Activated T-cell treated with anti-CD3 and anti-CD28 coated beads, Interleukin-2, amount 50 U/mL, for 48 hours (primary cell): ENCODE data around the gene RAP2A.

Source experiments
- DNase-seq, 2 experiments: peaks; one replicate each; pipeline ENCODE4 v3.0.0-alpha.2; 2020

Gene RAP2A

GRCh38 chr13:97456047-97456446, 22.1 kb downstream of the RAP2A start:
- no peak for DNase-seq

DNA sequence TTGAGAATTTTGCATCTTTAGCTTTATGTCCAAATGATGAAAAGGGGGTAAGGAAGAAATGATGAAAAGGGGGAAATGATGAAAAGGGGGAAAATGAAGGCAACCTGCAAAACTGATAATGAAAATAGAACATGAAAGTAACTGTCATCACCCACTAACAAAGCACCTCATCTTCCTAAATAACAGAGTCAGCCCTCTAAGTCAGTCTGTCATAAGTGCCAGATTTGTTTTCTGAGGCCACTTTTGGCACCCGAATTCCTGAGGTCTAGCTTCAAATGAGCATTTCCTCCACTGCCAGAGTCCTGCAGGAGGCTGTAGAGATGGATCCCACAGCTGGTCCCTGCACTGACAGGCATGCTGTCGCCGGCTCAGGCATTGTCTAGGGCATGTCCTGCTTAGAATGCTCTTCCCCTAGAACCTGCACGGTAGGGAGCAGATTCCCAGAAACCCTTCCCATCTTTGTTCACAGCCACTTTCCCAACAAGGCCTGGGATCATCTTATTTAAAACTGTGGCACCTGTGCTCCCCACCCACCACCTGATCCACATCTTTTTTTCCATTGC, 25.3 kb downstream of the RAP2A start:
- no peak for DNase-seq

GRCh38 chr13:97460004-97460775, 26.2 kb downstream of the RAP2A start:
- no peak for DNase-seq

GRCh38 chr13:97460853-97461252, 26.9 kb downstream of the RAP2A start:
- DNase-seq, result no peak

DNA sequence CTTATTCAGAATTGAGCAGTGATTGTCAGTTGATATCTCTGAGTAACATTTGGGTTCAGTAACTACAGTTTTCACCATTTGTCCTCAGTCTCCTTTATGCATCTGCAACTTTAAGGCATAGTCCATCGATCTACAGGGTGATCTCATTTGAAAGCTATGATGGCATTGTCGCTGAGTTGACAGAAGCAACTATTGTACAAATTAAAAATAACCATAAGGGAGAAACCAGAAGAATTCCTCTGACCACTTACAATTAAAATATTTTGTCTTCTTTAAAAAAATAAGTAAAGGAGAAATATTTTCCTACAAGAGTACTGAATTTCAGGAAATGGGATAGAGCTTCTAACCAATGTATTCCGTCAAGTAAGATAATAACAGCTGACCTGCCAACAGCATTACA, 30.6 kb downstream of the RAP2A start:
- no peak for DNase-seq

GRCh38 chr13:97466722-97467121, 32.8 kb downstream of the RAP2A start:
- no peak for DNase-seq

- no peak for DNase-seq
Observed at GRCh38 chr13:97468331-97468730, 34.4 kb downstream of the RAP2A start.

DNA sequence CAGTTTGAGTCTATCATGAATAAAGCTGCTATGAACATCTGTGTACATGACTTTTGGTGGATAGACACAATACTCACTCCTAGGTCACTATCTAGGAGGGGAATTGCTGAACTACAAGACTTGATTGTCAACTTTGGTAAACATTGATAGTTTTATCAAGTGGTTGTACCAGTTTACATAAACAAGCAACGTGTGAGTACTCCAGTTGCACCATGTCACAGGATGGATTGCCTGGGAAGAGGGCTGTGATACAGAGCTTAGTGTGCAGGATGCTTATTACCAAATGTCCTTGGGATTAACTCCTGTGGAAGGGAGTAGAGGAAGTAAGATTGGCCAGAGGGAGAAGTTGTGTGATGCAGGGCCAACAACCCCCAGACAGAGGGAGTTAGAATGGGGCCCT, 37.7 kb downstream of the RAP2A start:
- DNase-seq, result no peak

DNA sequence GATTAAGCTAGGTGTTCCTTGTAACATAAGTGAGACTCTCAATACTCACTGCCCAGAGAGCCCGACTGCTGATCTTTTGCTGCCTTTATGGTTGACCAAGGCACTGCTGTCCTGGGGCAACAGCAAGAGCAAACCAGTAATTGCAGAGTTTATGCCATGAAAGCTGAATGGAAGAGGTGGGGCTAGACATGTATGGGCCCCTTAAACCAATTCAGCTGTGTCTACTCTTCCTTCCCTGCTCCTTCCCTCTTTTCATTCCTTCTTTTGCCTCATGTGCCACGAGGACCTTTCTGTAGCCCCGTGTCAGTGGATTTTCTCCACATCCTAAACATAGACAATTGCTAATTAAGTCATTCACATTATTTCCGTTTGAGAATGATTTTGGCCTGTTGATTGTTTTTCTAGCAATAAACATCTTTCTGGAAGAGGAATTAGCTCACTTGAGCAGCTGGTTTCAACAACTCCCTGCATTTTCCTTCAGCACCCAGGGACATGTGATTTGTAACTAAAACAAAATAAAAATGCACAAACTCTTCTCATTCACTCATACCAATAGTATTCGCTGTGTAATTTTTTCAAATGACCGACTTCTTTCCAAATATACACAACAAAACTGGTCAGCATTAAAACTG, 40.5 kb downstream of the RAP2A start:
- DNase-seq, result no peak

DNA sequence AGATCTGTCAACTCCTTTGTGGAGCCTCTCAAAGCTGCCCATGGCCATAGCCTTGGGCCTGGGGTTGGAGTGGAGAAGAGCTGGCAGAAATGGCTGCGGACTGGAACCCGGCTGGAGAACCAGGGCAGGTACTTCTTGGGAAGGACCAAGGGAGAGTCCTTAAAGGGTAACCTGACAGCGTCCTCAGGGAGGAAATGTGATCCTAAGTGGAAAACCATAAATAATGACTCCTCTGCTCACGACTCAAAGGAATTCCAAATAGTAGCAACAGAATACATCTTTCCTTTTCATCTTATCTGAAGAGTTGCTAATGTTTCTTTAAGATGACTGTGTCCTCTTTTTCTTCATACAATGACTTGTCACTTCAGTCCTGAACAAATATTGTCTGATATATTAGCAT, 41.0 kb downstream of the RAP2A start:
- DNase-seq, result no peak

GRCh38 chr13:97477844-97478243, 43.9 kb downstream of the RAP2A start:
- DNase-seq, result no peak

- DNase-seq, result no peak
Observed at GRCh38 chr13:97478247-97478646, 44.3 kb downstream of the RAP2A start.

DNA sequence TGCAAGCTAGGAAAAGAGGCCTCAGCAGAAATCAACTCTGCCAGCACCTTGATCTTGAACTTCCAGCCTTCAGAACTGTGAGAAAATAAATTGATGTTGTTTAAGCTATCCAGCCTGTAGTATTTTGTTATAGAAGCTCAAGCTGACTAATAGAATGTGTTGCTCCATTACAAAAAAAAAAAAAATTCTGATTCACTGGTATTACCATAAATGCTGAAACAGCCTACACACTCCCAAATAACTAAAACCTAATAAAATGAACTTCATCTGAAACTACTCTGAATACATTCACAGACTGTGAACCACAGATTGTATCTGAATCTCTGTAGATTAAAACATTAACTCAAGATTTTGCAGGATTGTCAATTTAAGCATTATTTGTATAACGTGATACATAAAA, 49.5 kb downstream of the RAP2A start:
- DNase-seq, result no peak

DNA sequence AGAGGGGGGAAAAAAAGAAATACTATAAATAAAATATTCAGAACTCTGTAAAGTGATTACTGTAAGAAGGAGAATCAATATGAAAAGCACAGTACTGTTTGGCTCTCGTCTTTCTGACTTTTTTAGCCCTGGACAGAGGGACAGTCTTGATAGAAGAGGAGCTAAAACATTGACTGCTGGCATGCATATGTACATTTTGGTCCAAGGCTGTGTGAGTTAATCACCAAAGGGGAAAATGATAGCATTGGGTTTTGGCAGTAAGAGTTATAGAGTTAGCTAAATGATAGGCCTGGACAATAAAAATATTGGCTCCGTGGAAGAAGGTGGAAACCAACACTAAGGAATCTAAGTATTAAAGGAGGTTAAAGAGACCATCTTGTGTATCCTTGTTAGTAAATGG, 50.3 kb downstream of the RAP2A start:
- DNase-seq, result no peak

GRCh38 chr13:97485320-97485719, 51.4 kb downstream of the RAP2A start:
- DNase-seq, result no peak

DNA sequence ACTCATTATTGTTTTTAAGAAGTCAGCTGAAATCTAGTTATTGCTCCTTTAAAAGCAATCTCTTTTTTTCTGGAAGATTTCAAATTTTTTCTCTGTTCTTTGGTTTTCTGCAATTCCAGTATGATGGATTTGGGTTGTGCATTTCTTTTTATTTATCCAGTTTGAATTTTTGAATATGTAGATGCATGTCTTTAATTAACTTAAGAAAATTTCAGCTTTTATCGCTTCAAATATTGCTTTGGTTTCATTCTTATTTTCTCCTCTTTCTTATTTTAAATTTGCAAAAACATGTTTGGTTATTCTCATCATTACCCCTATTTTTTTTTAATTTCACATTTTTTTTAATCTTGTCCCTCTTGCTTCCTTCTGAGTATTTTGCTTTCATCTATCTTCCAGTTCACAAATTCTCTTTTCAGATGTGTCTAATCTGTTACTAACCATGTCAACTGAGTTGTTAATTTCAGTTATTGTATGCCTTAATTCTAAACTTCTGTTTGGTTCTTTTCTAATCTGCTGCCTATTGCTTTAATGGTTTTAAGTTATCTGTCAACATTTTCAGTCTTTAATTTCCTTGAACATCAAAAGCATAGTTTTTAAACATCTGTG, 56.8 kb downstream of the RAP2A start:
- no peak for DNase-seq

DNA sequence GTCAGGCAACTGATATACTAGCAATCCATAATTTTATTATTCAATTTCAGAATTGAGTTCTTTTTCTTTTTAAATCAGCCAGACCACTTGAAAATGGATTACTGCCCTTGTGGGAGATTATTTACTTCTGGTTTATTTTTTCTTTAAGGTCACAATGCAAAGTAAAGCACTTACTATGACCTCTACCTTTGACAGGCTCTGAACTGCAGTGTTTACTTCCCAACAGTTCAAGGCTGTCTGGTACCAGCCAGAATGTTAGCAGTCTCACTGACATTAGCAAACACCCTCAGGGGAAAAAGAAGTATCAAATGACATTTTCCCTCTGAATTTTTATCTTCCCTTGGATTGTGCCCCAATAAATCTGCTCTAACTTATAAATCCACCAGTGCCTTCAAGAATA, 57.5 kb downstream of the RAP2A start:
- DNase-seq, result no peak

GRCh38 chr13:97492257-97492656, 58.3 kb downstream of the RAP2A start:
- DNase-seq, result no peak

DNA sequence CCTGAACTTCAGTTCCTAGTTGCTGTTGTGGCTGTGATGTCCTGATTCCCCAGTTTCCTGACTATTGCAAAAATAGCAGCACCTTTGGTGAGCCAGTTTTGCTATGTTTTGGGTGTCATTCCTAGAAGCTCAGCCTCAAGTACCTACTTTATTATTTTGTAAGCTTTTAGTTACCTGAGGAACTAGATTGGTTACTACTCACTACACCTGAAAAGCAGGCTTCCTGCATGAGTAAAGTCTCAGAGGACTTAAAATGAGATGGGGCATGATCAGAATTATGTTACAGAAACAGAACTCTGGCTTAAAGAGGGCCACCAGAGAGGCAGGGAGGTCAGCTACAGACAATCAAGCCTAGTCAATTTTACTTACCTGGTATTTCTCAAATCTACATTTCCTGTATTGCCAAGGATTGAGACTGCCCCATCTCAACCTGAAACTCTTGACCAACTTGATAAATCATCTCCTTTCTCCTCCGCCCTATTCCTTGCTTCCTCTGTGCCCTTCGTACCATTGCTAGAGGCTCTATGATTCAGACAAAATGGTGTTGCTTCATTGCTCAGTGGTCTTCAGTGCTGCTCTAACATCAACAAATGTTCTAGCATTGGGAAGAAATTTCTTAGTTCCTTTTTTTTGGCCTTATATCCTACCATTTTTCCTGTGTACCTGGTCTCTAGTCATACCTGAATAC, 58.9 kb downstream of the RAP2A start:
- DNase-seq, result no peak

- DNase-seq, result no peak
Observed at GRCh38 chr13:97493456-97493855, 59.5 kb downstream of the RAP2A start.

DNA sequence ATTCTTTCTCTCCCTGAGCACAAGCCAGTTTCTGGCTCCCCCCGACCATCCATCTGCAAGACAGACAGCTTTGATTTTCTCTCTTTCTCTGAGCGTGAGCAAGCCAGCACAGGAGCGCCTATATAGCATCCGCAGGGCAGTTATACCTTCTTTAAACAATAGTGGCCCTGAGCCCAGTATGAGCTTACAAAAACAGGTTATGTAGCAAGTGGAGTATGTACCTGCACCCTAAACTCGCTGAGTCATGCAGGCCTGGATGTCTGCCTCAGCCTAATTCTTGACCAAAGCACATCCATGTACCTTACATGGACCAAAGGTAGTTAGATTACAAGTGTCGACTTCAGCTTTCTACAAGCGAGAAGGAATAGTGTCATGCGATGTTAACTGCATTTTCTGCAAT, 61.7 kb downstream of the RAP2A start:
- DNase-seq, result no peak

DNA sequence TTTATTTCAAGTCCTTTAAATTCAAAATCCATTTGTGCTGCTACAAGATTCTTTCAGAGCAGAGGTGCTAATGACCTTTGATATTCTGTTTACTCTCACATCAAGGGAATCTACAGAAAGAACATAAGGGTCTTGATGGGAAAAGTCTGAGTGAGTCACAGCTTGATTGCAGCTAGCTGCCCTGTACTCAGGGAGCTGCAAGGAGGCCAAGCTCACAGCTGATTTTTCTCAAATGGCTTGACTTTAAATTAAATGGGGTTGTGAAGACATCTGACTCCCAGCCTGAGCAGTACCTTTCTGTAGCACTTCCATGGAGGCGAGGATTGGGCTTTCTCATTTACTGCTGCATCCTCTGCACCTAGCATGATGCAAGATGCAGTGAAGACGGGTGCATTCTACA, 62.5 kb downstream of the RAP2A start:
- no peak for DNase-seq

DNA sequence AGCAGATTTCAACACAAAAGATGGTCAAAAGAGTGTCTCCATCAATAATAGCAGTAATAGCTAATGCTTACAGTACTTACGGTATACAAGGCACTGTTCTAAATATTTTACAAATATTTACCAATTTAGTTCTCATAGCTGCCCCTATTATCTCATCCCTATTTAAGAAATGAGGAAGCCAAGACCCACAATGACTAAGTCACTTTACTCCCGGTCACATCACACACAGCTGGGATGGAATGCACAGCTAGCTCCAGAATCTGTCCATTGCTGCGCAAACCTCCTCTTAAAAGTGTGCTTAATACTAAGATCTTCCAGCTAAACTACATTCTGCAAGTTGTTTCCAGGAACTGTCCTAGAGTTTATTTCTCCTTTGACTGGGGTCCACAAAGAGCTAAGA, 63.4 kb downstream of the RAP2A start:
- DNase-seq, result no peak

GRCh38 chr13:97498419-97498818, 64.5 kb downstream of the RAP2A start:
- no peak for DNase-seq
